Lung (tissue), 12 donors: ENCODE data around the gene USP21. TPM values are rescaled to one million over a fixed set of nuclear protein-coding genes. Genes with fewer than 3 reads are reported as not detected.

Experiments used
- ATAC-seq: fragments of 200-7000 bp; cut with Tn5 transposase; one replicate; pipeline ENCODE4 v1.9.1; 2020; ENCODE audit warnings: moderate number of reproducible peaks; ENCODE audit not compliant: insufficient read depth, low FRiP score
- DNase-seq, 3 donors: peaks; one replicate each; pipeline ENCODE4 v3.0.0-alpha.2; 2013 to 2017
- H3K27ac ChIP-seq, 2 donors: one replicate each; pipeline ENCODE4 v1.5.1; 2013; ENCODE audit warnings: mild to moderate bottlenecking in 2 of 2, moderate library complexity in 2 of 2, control low read depth in 1 of 2, inconsistent platforms in 1 of 2, low read depth in 1 of 2, low read length in 1 of 2
- H3K27me3 ChIP-seq, 3 donors: one replicate each; pipeline ENCODE4 v1.5.1; 2013; ENCODE audit warnings: low read length in 2 of 3; ENCODE audit not compliant: control insufficient read depth in 3 of 3, insufficient read depth in 3 of 3
- H3K36me3 ChIP-seq, 4 donors: one replicate each; pipeline ENCODE4 v1.5.1; 2013; ENCODE audit warnings: low read length in 4 of 4, mild to moderate bottlenecking in 1 of 4, moderate library complexity in 1 of 4; ENCODE audit not compliant: control insufficient read depth in 4 of 4, insufficient read depth in 4 of 4
- H3K4me1 ChIP-seq, 5 donors: one replicate each; pipeline ENCODE4 v1.5.1; 2013; ENCODE audit warnings: low read length in 5 of 5, mild to moderate bottlenecking in 2 of 5, moderate library complexity in 1 of 5; ENCODE audit not compliant: control insufficient read depth in 5 of 5, insufficient read depth in 5 of 5
- H3K4me3 ChIP-seq: one replicate; pipeline ENCODE4 v1.5.1; 2013; ENCODE audit warnings: mild to moderate bottlenecking, control low read depth, moderate library complexity
- H3K9ac ChIP-seq, 2 donors: one replicate each; pipeline ENCODE4 v1.5.1; 2013; ENCODE audit warnings: low read length in 2 of 2, control low read depth in 1 of 2; ENCODE audit not compliant: insufficient read depth in 1 of 2
- H3K9me3 ChIP-seq, 4 donors: one replicate each; pipeline ENCODE4 v1.5.1; 2013; ENCODE audit warnings: low read length in 3 of 4, mild to moderate bottlenecking in 1 of 4, moderate library complexity in 1 of 4; ENCODE audit not compliant: control insufficient read depth in 4 of 4, insufficient read depth in 3 of 4
- WGBS, 2 donors: extraction: QIAGEN DNeasy Blood & Tissue Kit; methylation state at CpG; one replicate each; pipeline ENCODE4 v1.1.7; 2013; 5-methylcytosine and 5-hydroxymethylcytosine counted together
- polyA plus RNA-seq, 2 donors: library from polyadenylated mRNA; stranded (reverse); fragments of 200-250 nt; gene quantifications; one replicate each; pipeline ENCODE4 v1.2.1, GENCODE V29; 2013
- total RNA-seq, 2 donors: library from RNA; depleted of rRNA in 1 of 2; stranded (reverse); fragments of >200 nt in 1 of 2; gene quantifications; one replicate each; pipeline ENCODE4 v1.2.1, GENCODE V29; 2014 to 2021
- TF ChIP-seq, protein P1 (sequence below): IDR thresholded peaks from 2 replicates; pipeline ENCODE4 v1.5.1; 2012; ENCODE audit warnings: mild to moderate bottlenecking; ENCODE audit errors: control extremely low read depth, extremely low read depth
- donor health status: control.
- donor health status: control.
- donor health status: Bipolar disorder and iron deficiency.
- donor health status: healthy.
- donor health status: DM: yes; HTN: yes; CAD: no.

The USP21 gene
- total and polyA plus RNA-seq, 4 donors: 18.2 to 28.6 (median 21.2) TPM

DNA sequence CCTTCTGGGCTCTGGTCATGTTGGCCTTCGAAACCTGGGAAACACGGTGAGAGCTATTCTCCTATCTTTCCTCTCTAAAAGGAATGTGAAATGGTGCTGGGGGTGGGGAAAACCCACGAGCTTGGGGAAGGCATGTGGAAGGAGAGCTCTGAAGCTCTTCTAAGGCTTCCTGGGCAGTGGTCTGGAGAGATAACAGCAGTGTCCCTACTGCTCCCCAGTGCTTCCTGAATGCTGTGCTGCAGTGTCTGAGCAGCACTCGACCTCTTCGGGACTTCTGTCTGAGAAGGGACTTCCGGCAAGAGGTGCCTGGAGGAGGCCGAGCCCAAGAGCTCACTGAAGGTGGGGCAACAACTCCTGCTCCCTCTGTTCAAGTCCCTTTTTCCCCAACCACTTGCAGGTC lies 2.8 kb downstream of the USP21 start:
- TF ChIP-seq, protein P1, sequence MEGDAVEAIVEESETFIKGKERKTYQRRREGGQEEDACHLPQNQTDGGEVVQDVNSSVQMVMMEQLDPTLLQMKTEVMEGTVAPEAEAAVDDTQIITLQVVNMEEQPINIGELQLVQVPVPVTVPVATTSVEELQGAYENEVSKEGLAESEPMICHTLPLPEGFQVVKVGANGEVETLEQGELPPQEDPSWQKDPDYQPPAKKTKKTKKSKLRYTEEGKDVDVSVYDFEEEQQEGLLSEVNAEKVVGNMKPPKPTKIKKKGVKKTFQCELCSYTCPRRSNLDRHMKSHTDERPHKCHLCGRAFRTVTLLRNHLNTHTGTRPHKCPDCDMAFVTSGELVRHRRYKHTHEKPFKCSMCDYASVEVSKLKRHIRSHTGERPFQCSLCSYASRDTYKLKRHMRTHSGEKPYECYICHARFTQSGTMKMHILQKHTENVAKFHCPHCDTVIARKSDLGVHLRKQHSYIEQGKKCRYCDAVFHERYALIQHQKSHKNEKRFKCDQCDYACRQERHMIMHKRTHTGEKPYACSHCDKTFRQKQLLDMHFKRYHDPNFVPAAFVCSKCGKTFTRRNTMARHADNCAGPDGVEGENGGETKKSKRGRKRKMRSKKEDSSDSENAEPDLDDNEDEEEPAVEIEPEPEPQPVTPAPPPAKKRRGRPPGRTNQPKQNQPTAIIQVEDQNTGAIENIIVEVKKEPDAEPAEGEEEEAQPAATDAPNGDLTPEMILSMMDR: no peak
- Histone ChIP-seq H3K9ac (no peak overlapping the region), H3K27ac (no peak overlapping the region), H3K27me3 (no peaks in the 10 kb centered on the region), H3K4me1 (peaks cover 2 to 29% (median 10%) of the 10 kb centered on the region in 5 donors), H3K36me3 (peaks cover 0 to 28% (median 12%) of the 10 kb centered on the region in 4 donors), H3K9me3 (no peaks in the 10 kb centered on the region), H3K4me3 (no peak overlapping the region)
- ATAC-seq (no peak), DNase-seq (no peak)
- 78 to 88% methylated on average over 7 of the region's 7 CpGs for WGBS, 2 donors

DNA sequence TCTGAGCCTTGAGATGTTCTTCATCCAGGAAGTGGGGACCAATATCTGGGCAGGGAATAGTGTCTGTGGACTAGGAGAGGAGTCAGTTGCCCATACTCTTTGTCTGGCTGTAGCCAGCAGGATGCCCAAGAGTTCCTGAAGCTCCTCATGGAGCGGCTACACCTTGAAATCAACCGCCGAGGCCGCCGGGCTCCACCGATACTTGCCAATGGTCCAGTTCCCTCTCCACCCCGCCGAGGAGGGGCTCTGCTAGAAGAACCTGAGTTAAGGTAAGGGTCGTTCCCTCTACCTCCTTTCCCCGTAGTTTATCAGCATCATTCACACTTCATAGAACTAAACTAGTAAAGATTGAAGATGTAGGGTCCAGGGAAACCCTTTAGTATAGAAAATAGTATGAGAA lies 3.5 kb downstream of the USP21 start:
- no peak for ATAC-seq
- 94 to 95% methylated on average over 10 of the region's 10 CpGs for WGBS, 2 donors
- H3K27ac ChIP-seq: no peak overlapping the region
- no peaks in the 10 kb centered on the region for H3K27me3 ChIP-seq
- H3K9ac ChIP-seq: no peak overlapping the region
- H3K9me3 ChIP-seq: no peaks in the 10 kb centered on the region
- peaks cover 2 to 33% (median 11%) of the 10 kb centered on the region in 5 donors for H3K4me1 ChIP-seq
- H3K4me3 ChIP-seq: no peak overlapping the region
- H3K36me3 ChIP-seq: peaks cover 0 to 23% (median 9%) of the 10 kb centered on the region in 4 donors
- TF ChIP-seq, protein P1: no peak
- DNase-seq: no peak

GRCh38 chr1:161163793-161164192 lies 4.5 kb downstream of the USP21 start:
- TF ChIP-seq, protein P1: no peak
- H3K4me3 ChIP-seq: no peak overlapping the region
- H3K9me3 ChIP-seq: no peaks in the 10 kb centered on the region
- H3K4me1 ChIP-seq: peaks cover 0 to 31% (median 11%) of the 10 kb centered on the region in 5 donors
- 91 to 93% methylated on average over 5 of the region's 5 CpGs for WGBS, 2 donors
- no peak overlapping the region for H3K9ac ChIP-seq
- H3K27me3 ChIP-seq: no peaks in the 10 kb centered on the region
- ATAC-seq (no peak), DNase-seq (no peak)
- peaks cover 0 to 19% (median 9%) of the 10 kb centered on the region in 4 donors for H3K36me3 ChIP-seq
- no peak overlapping the region for H3K27ac ChIP-seq
